Spleen (tissue), 11 donors: ENCODE measurements around the gene ATP6V1B1. TPM values are rescaled to one million over a fixed set of nuclear protein-coding genes. Genes with fewer than 3 reads are reported as not detected.

Experiments
- DNase-seq: peaks from one replicate; pipeline ENCODE4 v3.0.0-alpha.2; 2020
- H3K27ac ChIP-seq, 8 donors: fragments of 200-600 bp; sonication (generic) in 7 of 8; 1 replicate in 4 of 8; 2 replicates in 4 of 8; pipeline versions ENCODE4 v1.5.0 to v1.8.0; 2016 to 2021; ENCODE audit warnings: inconsistent platforms in 4 of 8, mild to moderate bottlenecking in 4 of 8, moderate library complexity in 1 of 8
- H3K27me3 ChIP-seq, 7 donors: fragments of 200-600 bp; sonication (generic) in 6 of 7; replicated peaks in 1 of 7; 1 replicate in 4 of 7; 2 replicates in 3 of 7; pipeline versions ENCODE4 v1.5.0 to v1.8.0; 2016 to 2021; ENCODE audit warnings: inconsistent platforms in 3 of 7, mild to moderate bottlenecking in 1 of 7
- H3K36me3 ChIP-seq, 6 donors: fragments of 200-600 bp; sonication (generic) in 5 of 6; 1 replicate in 4 of 6; 2 replicates in 2 of 6; pipeline versions ENCODE4 v1.5.0 to v1.8.0; 2016 to 2021; ENCODE audit warnings: inconsistent platforms in 2 of 6
- H3K4me1 ChIP-seq, 6 donors: fragments of 200-600 bp; sonication (generic) in 5 of 6; 1 replicate in 3 of 6; 2 replicates in 3 of 6; pipeline versions ENCODE4 v1.5.0 to v1.8.0; 2016 to 2021; ENCODE audit warnings: inconsistent platforms in 3 of 6
- H3K4me3 ChIP-seq, 8 donors: fragments of 200-600 bp; sonication (generic) in 7 of 8; 1 replicate in 4 of 8; 2 replicates in 4 of 8; pipeline versions ENCODE4 v1.5.0 to v1.8.0; 2016 to 2021; ENCODE audit warnings: inconsistent platforms in 4 of 8, mild to moderate bottlenecking in 4 of 8, moderate library complexity in 2 of 8
- H3K9me3 ChIP-seq, 8 donors: fragments of 200-600 bp; sonication (generic) in 7 of 8; 1 replicate in 4 of 8; 2 replicates in 4 of 8; pipeline versions ENCODE4 v1.5.0 to v1.8.0; 2016 to 2021; ENCODE audit warnings: inconsistent platforms in 4 of 8
- CTCF ChIP-seq, 11 experiments: fragments of 200-600 bp in 7 of 11; fragments of 450-650 bp in 4 of 11; sonication (generic) in 4 of 11; IDR thresholded peaks in 8 of 11; conservative IDR thresholded peaks in 3 of 11; 1 replicate in 7 of 11; 2 replicates in 4 of 11; pipeline versions ENCODE4 v1.4.0 to v1.8.0; 2016 to 2021; ENCODE audit warnings: antibody characterized with exemption in 11 of 11, inconsistent platforms in 4 of 11, mild to moderate bottlenecking in 1 of 11
- POLR2A ChIP-seq, 3 donors: fragments of 450-650 bp; IDR thresholded peaks; one replicate each; pipeline ENCODE4 v1.5.1; 2017; ENCODE audit warnings: antibody characterized with exemption in 3 of 3, mild to moderate bottlenecking in 1 of 3
- POLR2AphosphoS5 ChIP-seq, 3 donors: sonication (generic); formaldehyde crosslinking; IDR thresholded peaks; one replicate each; pipeline ENCODE4 v1.5.1; 2017; ENCODE audit warnings: antibody characterized with exemption in 3 of 3
- WGBS, 5 donors: extraction: QIAGEN DNeasy Blood & Tissue Kit in 3 of 5; methylation state at CpG; one replicate each; pipeline versions ENCODE4 v1.1.5 to v1.1.7; 2013 to 2018; 5-methylcytosine and 5-hydroxymethylcytosine counted together
- intact Hi-C: fragments of 100-400 bp; cut with DNase I; formaldehyde crosslinking; loops from one replicate; pipeline ENCODE4 v1.15.0; 2023; ENCODE audit warnings: low total_unique reads
- polyA plus RNA-seq, 3 donors: library from polyadenylated mRNA; stranded (reverse); fragments of 200-250 nt; gene quantifications; one replicate each; pipeline ENCODE4 v1.2.1, GENCODE V29; 2013
- total RNA-seq, 7 donors: library from RNA; depleted of rRNA in 3 of 7; stranded (reverse); fragments of >200 nt in 3 of 7; fragmentation: NEBNext Ultra II Directional in 4 of 7; extraction: Animal tissue kit (Norgen Biotek cat#: 25700) in 4 of 7; gene quantifications; one replicate each; pipeline versions ENCODE4 v1.1.0 to v1.2.1, GENCODE V29; 2016 to 2021
- donor health status: healthy with polysubstance abuse.
- donor health status: DM: no; HTN: no; CAD: no; lungs with moderate emphysema.
- donor health status: DM: no; HTN: no; CAD: no.
- donor health status: Bipolar disorder and iron deficiency.
- donor health status: healthy.
- donor health status: DM: no; HTN: no; CAD: no.
- donor health status: DM: yes; HTN: yes; CAD: no.

The ATP6V1B1 gene
- total and polyA plus RNA-seq, 10 donors, result 0.06 to 0.11 TPM; not detected in 8

GRCh38 chr2:71004857-71005256 is 69.2 kb downstream of the ATP6V1B1 start:
- no peak overlapping the region for H3K27ac ChIP-seq
- peaks cover 4 to 16% (median 9%) of the 10 kb centered on the region in 6 donors for H3K4me1 ChIP-seq
- peak; percentile 38 for DNase-seq
- H3K36me3 ChIP-seq, result no peaks in the 10 kb centered on the region
- 73 to 88% (median 84%) methylated on average over 3 to 6 of the region's 6 CpGs for WGBS, 5 donors
- intact Hi-C loops, result no loop called here
- H3K9me3 ChIP-seq, result no peaks in the 10 kb centered on the region
- no peak overlapping the region for H3K4me3 ChIP-seq
- H3K27me3 ChIP-seq, result peaks cover 0 to 5% (median 0%) of the 10 kb centered on the region in 7 donors
- no peak for TF ChIP-seq CTCF (IDR thresholded peaks at IDR 0.05 in 8 of 11, conservative IDR thresholded peaks at IDR 0.05 in 3 of 11)
- no peak for TF ChIP-seq POLR2A (IDR thresholded peaks at IDR 0.05)

DNA sequence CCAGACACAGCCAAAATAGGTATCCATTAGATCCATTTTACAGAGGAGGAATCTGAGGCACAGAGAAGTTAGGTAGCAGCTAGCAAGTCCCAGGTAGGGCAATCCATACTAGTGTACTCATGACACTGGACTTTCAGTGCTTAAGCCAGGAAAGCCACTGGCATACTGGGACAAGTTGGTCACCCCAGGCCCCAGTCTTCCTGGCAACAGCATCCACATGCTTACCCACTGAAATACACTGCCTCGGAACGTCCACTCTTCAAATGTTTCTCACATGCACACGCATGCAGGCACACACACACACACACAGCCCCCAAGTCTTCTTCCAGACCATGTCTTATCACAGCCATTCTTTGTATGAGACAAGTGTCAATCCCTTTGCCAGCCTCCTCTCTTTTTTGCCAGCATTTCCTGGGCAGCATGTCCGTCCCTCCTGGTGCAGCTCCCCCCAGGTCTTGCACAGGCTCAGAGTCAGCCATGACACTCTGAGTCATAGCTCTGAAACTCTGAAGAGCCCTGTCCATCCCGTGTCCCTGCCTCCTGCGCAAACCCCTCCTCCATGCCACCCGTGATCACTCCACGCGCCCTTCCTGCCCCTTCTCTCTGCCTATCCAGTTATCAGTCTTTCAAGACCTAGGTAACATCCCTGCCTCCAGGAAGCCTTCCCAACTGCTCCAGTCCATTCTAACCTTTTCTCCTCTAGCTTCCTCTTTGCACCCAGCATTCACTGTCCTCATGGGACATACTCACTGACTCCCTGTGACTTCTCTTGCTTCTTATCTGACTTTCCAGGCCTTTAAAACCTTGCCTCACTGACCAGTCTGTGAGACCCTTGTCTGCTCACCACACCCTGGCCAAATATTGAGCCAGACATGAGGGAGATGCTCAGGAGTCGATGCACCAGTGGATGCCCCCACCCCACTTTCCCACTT is 69.8 kb downstream of the ATP6V1B1 start:
- 76 to 86% (median 81%) methylated on average over 10 of the region's 10 CpGs for WGBS, 5 donors
- H3K36me3 ChIP-seq, result no peaks in the 10 kb centered on the region
- TF ChIP-seq POLR2AphosphoS5 (IDR thresholded peaks at IDR 0.05) (no peak), POLR2A (IDR thresholded peaks at IDR 0.05) (no peak)
- H3K27ac ChIP-seq, result no peak overlapping the region
- no peak overlapping the region for H3K4me3 ChIP-seq
- peak; percentile 41 for DNase-seq
- H3K27me3 ChIP-seq, result peaks cover 0 to 10% (median 0%) of the 10 kb centered on the region in 7 donors
- H3K9me3 ChIP-seq, result no peaks in the 10 kb centered on the region
- intact Hi-C loops, result no loop called here
- peaks cover 4 to 11% (median 9%) of the 10 kb centered on the region in 6 donors for H3K4me1 ChIP-seq

DNA sequence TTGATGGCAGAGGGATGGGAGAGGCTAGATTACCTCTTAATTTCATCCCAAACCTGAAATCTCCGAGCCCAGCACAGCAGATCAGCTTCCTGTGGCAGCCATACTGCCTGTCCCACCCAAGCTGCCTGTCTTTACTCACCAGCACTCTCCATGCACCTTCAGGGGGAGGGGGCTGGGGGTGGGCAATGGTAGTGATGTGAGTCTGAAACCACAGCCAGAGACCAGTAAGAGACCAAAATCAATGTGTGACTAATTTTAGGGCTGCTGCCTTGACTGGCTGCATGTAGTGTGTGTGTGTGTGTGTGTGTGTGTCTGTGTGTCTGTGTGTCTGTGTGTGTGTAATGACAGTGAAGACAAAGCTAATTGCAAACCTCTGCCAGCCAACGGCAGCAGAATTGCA is 70.6 kb downstream of the ATP6V1B1 start:
- Histone ChIP-seq H3K36me3 (no peaks in the 10 kb centered on the region), H3K4me1 (peaks cover 0 to 3% (median 1%) of the 10 kb centered on the region in 6 donors), H3K27ac (no peak overlapping the region), H3K9me3 (no peaks in the 10 kb centered on the region), H3K4me3 (no peak overlapping the region), H3K27me3 (peaks cover 0 to 17% (median 0%) of the 10 kb centered on the region in 7 donors)
- TF ChIP-seq POLR2AphosphoS5 (IDR thresholded peaks at IDR 0.05) (no peak), POLR2A (IDR thresholded peaks at IDR 0.05) (no peak), CTCF (IDR thresholded peaks at IDR 0.05 in 8 of 11, conservative IDR thresholded peaks at IDR 0.05 in 3 of 11) (no peak)
- whole genome bisulfite sequencing, 5 donors, result 40 to 80% (median 63%) methylated on average over 1 to 2 of the region's 2 CpGs
- DNase-seq, result peak; percentile 20
- intact Hi-C loops, result no loop called here

DNA sequence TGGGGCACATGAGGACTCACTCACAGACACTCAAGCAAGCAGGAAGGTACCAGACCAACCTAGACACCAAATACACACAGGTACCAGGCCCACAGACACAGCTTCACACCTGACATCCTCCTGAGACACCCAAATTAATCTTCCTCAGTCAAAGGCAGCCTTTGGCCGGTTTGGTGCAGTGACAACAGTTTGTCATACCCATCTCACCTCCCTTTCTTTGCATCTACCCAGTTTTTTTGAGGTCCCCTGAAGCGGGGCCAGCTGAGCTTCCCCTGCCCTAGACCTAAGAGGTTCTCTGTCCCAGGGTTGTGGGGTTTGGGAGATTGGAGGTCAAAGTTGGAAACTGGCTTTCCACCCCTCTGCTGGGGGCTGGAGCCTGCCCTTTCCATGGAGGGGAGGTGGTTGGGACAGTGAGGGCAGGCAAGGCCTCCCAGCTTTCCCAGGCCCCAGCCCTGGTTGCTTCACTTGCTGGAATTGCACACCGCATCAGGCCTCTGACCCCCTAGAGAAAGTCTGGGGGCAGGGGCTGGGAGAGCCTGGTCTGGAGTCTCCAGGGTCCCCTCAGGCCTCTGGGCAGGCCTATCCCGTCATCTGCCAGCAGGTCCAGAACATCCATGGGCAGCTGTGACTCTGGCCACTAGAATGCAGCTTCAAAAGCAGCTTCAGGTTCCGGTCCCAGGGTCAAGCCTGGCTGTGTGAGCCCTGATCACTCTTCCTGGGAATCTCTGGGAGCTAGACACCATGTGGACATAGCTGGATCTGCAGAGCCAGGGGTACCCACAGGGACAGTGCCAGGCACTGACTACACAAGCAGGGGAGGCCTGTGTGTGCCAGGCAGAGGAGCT is 71.5 kb downstream of the ATP6V1B1 start:
- no peak overlapping the region for H3K4me3 ChIP-seq
- TF ChIP-seq POLR2A (IDR thresholded peaks at IDR 0.05) (no peak), POLR2AphosphoS5 (IDR thresholded peaks at IDR 0.05) (no peak), CTCF (IDR thresholded peaks at IDR 0.05 in 8 of 11, conservative IDR thresholded peaks at IDR 0.05 in 3 of 11) (no peak)
- no peaks in the 10 kb centered on the region for H3K9me3 ChIP-seq
- H3K36me3 ChIP-seq, result no peaks in the 10 kb centered on the region
- DNase-seq, result peak; percentile 53
- 79 to 95% (median 84%) methylated on average over 5 of the region's 5 CpGs for WGBS, 5 donors
- H3K27me3 ChIP-seq, result peaks cover 0 to 26% (median 0%) of the 10 kb centered on the region in 7 donors
- H3K4me1 ChIP-seq, result no peaks in the 10 kb centered on the region
- no peak overlapping the region for H3K27ac ChIP-seq
- intact Hi-C loops, result no loop called here
